Measurements from ENCODE around the gene FH.

DNA sequence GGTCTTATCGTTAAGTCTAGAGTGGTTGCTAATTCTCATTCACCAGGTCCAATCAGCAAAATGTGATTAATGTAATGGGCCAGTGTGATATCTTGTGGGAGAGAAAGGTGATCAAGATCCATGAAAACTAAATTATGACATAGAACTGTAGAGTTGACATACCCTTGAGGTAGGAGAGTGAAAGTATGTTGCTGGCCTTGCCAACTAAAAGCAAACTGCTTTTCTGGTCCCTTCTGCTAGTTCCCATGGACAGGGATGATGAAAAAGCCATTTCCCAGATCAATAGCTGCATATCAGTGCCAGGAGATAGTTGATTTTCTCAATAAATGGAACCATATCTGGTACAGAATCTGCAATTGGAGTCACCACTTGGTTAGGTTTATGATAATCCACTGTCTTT, 65.8 kb downstream of the FH start:
- TF ChIP-seq EZH2 (IDR thresholded peaks at IDR 0.05; ENCODE audit: borderline replicate concordance, insufficient read depth, low read depth, low read length, poor library complexity, severe bottlenecking), result no peak
- TF ChIP-seq, protein P1, sequence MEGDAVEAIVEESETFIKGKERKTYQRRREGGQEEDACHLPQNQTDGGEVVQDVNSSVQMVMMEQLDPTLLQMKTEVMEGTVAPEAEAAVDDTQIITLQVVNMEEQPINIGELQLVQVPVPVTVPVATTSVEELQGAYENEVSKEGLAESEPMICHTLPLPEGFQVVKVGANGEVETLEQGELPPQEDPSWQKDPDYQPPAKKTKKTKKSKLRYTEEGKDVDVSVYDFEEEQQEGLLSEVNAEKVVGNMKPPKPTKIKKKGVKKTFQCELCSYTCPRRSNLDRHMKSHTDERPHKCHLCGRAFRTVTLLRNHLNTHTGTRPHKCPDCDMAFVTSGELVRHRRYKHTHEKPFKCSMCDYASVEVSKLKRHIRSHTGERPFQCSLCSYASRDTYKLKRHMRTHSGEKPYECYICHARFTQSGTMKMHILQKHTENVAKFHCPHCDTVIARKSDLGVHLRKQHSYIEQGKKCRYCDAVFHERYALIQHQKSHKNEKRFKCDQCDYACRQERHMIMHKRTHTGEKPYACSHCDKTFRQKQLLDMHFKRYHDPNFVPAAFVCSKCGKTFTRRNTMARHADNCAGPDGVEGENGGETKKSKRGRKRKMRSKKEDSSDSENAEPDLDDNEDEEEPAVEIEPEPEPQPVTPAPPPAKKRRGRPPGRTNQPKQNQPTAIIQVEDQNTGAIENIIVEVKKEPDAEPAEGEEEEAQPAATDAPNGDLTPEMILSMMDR (IDR thresholded peaks at IDR 0.05), result no peak
